ENCODE measurements around the gene MICB.

The MICB gene

DNA sequence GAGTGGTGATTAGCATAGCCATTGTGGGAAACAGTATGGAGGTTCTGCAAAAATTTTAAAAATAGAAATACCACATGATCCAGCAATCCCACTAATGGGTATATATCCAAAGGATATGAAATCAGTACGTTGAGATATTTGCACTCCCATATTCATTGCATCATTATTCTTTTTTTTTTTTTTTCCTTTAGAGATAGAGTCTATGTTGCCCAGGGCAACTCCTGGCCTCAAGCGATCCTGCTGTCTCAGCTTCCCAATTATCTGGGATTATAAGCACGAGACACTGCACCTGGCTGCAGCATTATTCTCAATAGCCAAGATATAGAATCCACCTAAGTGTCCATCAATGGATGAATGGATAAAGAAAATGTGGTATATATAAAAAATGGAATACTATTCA is 23.9 kb downstream of the MICB start:
- Histone ChIP-seq H3K4me2 (ENCODE audit: low read length) (no peak overlapping the region), H3K27me3 (ENCODE audit: control insufficient read depth, insufficient read depth, low read length) (peaks cover 5% of the 10 kb centered on the region), H3K9ac (ENCODE audit: low read depth, low read length) (no peak overlapping the region), H3K9me3 (replicated peaks; ENCODE audit: low read length) (no peaks in the 10 kb centered on the region), H3K4me1 (ENCODE audit: control insufficient read depth, insufficient read depth, low read length) (peaks cover 16% of the 10 kb centered on the region), H3K4me3 (ENCODE audit: low read length) (no peak overlapping the region), H3K36me3 (ENCODE audit: insufficient read depth, low read length) (no peaks in the 10 kb centered on the region)

DNA sequence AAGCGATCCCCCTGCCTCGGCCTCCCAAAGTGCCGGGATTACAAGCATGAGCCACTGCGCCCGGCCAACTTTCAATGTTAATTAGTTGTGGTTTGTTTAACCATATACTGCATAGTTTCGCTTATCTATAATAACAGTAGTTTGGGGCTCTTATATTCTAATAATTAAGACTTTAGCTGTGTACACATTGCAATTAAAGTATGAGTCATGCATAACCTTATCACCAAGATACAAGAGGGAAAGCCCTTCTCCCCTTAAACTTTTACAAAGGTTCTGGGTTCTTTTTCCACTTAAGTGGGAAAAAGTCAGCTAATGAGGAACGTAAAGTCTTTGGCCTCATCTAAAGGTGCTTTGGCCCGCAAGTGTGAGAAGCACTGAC is 27.6 kb downstream of the MICB start:
- Histone ChIP-seq H3K27me3 (ENCODE audit: control insufficient read depth, insufficient read depth, low read length) (peaks cover 3% of the 10 kb centered on the region), H3K9me3 (replicated peaks; ENCODE audit: low read length) (no peaks in the 10 kb centered on the region), H3K36me3 (ENCODE audit: insufficient read depth, low read length) (peaks cover 12% of the 10 kb centered on the region), H3K4me2 (ENCODE audit: low read length) (no peak overlapping the region), H3K4me3 (ENCODE audit: low read length) (no peak overlapping the region), H3K4me1 (ENCODE audit: control insufficient read depth, insufficient read depth, low read length) (peaks cover 18% of the 10 kb centered on the region), H3K9ac (ENCODE audit: low read depth, low read length) (no peak overlapping the region)

DNA sequence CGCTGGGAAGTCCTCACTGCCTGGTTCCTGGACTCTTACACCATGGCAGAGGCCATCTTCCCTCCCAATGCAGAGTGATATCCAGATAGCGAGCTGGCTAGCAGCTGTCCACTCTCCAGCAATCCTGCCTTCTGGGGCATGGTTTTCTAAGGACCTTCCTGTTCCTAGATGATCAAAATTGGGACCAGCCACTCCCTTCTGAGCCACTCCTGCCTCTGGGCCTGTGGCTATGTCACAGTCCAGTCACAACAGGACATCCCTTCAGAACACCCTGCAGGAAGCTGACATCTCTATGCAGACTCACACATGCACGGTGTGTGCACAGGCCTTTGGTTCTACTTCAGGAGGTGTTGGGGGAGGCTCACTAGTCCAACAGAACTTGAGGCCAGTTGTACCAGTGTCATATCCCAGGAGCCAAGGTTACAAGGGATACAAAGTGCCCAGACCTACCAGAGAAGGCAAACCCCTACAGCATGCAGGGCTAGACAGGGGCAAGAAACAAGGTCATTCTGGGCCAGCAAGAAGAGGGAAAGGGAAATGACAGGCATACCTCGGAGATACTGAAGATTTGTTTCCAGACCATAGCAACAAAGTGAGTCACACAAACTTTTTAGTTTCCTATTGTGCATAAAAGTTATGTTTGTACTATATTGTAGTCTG is 28.1 kb downstream of the MICB start:
- Histone ChIP-seq H3K4me1 (ENCODE audit: control insufficient read depth, insufficient read depth, low read length) (peaks cover 18% of the 10 kb centered on the region), H3K36me3 (ENCODE audit: insufficient read depth, low read length) (peaks cover 17% of the 10 kb centered on the region), H3K4me2 (ENCODE audit: low read length) (no peak overlapping the region), H3K27me3 (ENCODE audit: control insufficient read depth, insufficient read depth, low read length) (no peaks in the 10 kb centered on the region), H3K9ac (ENCODE audit: low read depth, low read length) (no peak overlapping the region), H3K9me3 (replicated peaks; ENCODE audit: low read length) (no peaks in the 10 kb centered on the region), H3K4me3 (ENCODE audit: low read length) (no peak overlapping the region)

DNA sequence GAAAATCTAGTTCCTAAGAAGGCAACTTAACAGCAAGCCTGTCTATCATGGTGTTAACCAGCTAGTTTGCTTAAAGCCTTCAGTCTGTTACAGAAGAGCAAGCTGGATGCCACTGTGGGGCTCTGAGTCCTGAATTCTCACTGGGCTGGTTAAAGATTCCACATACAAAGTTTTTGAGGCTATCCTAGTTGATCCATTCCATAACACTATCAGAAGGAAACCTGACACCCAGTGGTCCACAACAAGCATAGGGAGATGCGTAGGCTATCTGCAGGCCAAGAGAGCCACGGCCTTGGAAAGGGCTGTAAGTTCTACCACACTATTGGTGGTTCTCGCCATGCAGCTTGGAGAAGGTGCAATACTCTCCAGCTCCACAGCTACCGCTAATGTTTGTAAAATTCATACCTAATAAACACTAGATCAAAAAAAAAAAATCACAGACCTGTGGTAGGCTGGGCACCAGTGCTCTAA is 30.4 kb downstream of the MICB start:
- Histone ChIP-seq H3K9ac (ENCODE audit: low read depth, low read length) (no peak overlapping the region), H3K9me3 (replicated peaks; ENCODE audit: low read length) (no peaks in the 10 kb centered on the region), H3K4me2 (ENCODE audit: low read length) (no peak overlapping the region), H3K36me3 (ENCODE audit: insufficient read depth, low read length) (peaks cover 37% of the 10 kb centered on the region), H3K4me1 (ENCODE audit: control insufficient read depth, insufficient read depth, low read length) (peaks cover 18% of the 10 kb centered on the region), H3K4me3 (ENCODE audit: low read length) (no peak overlapping the region), H3K27me3 (ENCODE audit: control insufficient read depth, insufficient read depth, low read length) (no peaks in the 10 kb centered on the region)

DNA sequence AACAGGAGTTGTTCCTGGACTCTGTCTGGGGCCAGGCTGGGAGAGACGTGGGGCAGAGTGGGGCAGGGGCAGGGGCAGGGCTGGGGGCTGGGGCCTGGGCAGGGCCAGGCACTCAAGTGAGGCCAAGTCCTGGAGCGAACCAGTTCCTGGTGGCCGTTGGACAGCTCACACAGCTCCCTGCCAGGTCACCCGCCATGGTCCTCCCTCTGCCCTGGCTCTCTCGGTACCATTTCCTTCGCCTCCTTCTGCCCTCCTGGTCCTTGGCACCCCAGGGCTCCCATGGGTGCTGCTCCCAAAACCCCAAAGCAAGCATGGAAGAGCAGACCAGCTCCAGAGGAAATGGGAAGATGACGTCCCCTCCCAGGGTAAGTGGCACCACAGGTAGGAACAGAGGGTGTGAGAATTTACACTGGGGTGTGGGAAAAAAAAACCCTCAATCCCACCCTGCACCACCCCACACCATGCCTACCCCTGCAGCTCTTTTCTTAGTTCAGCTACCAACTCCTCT is 30.9 kb downstream of the MICB start, which contains the start of gene MCCD1:
MCCD1 (plus strand) TSS at position 142 of the 508 bp plus-strand sequence; CDS start at position 195, 53 bp downstream.
- Histone ChIP-seq H3K9me3 (replicated peaks; ENCODE audit: low read length) (no peaks in the 10 kb centered on the region), H3K4me3 (ENCODE audit: low read length) (no peak within 1 kb of the TSS), H3K4me2 (ENCODE audit: low read length) (no peak within 1 kb of the TSS), H3K27me3 (ENCODE audit: control insufficient read depth, insufficient read depth, low read length) (no peaks in the 10 kb centered on the region), H3K4me1 (ENCODE audit: control insufficient read depth, insufficient read depth, low read length) (peaks cover 18% of the 10 kb centered on the region), H3K36me3 (ENCODE audit: insufficient read depth, low read length) (peaks cover 42% of the 10 kb centered on the region), H3K9ac (ENCODE audit: low read depth, low read length) (no peak within 1 kb of the TSS)

DNA sequence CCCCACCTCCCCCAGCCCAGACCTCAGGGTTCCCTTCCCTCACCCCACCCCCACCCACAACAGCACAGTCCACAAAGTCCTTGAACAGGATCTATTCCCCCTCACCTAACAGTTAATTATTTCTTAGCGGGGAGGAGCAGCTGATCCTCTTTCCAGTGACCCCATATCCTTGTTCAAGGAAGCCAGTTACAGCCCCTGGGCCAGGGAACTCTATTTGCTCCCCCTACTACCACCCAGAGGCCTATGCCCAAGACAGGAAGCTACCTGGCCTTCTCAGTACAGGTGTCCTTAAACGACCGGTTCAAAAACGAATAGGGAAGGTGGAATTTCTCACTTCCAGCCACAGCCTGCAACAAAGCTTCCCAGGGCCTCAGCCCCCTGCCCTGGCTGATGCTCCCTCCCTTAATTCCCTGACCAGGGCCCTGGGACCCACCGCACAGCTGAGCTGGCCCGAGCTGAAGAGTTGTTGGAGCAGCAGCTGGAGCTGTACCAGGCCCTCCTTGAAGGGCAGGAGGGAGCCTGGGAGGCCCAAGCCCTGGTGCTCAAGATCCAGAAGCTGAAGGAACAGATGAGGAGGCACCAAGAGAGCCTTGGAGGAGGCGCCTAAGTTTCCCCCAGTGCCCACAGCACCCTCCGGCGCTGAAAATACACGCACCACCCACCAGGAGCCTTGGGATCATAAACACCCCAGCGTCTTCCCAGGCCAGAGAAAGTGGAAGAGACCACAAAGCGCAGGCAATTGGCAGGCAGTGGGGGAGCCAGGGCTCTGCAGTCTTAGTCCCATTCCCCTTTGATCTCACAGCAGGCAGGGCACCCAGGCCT is 31.6 kb downstream of the MICB start:
- Histone ChIP-seq H3K9ac (ENCODE audit: low read depth, low read length) (no peak overlapping the region), H3K4me1 (ENCODE audit: control insufficient read depth, insufficient read depth, low read length) (peaks cover 18% of the 10 kb centered on the region), H3K9me3 (replicated peaks; ENCODE audit: low read length) (no peaks in the 10 kb centered on the region), H3K4me2 (ENCODE audit: low read length) (no peak overlapping the region), H3K36me3 (ENCODE audit: insufficient read depth, low read length) (peaks cover 49% of the 10 kb centered on the region), H3K4me3 (ENCODE audit: low read length) (no peak overlapping the region), H3K27me3 (ENCODE audit: control insufficient read depth, insufficient read depth, low read length) (no peaks in the 10 kb centered on the region)

DNA sequence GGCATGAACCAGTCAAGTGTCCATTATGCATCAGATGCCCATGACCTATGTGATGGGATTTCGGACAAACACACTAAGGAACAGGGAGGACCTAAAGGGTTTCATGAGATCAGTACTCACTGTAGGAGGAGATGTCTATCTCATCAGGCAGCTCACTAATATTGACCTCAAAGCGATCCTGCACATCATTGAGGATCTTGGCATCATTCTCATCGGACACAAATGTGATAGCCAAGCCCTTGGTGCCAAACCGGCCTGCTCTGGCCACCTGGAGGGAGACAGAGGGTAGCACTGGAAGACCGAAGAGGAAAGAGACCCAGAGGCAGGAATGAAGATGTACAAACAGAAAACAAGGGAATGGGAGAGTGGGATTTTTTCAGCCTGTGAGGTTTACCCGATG is 32.7 kb downstream of the MICB start:
- Histone ChIP-seq H3K4me3 (ENCODE audit: low read length) (no peak overlapping the region), H3K4me1 (ENCODE audit: control insufficient read depth, insufficient read depth, low read length) (peaks cover 17% of the 10 kb centered on the region), H3K27me3 (ENCODE audit: control insufficient read depth, insufficient read depth, low read length) (no peaks in the 10 kb centered on the region), H3K9ac (ENCODE audit: low read depth, low read length) (no peak overlapping the region), H3K4me2 (ENCODE audit: low read length) (no peak overlapping the region), H3K36me3 (ENCODE audit: insufficient read depth, low read length) (peaks cover 60% of the 10 kb centered on the region), H3K9me3 (replicated peaks; ENCODE audit: low read length) (no peaks in the 10 kb centered on the region)

DNA sequence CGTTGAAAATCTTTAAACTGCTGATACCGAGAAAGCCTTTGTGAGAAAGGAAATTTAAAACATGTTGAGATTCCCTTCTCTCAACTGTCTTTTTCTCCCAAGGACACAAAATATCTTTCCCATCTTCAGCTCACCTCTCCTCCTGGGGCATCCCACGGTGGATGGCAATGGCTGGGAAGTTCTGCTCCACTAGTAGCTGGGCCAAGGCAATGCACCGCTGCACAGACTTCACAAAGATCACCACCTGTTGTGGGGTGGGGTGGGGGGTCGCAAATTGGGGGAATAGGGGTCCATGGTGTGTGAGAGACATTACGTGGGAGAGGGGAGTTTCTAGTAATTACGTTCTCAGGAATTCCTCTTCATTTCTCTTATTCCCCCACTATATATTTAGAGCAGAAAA is 33.2 kb downstream of the MICB start:
- Histone ChIP-seq H3K9me3 (replicated peaks; ENCODE audit: low read length) (no peaks in the 10 kb centered on the region), H3K4me3 (ENCODE audit: low read length) (no peak overlapping the region), H3K27me3 (ENCODE audit: control insufficient read depth, insufficient read depth, low read length) (no peaks in the 10 kb centered on the region), H3K36me3 (ENCODE audit: insufficient read depth, low read length) (peaks cover 65% of the 10 kb centered on the region), H3K9ac (ENCODE audit: low read depth, low read length) (no peak overlapping the region), H3K4me2 (ENCODE audit: low read length) (no peak overlapping the region), H3K4me1 (ENCODE audit: control insufficient read depth, insufficient read depth, low read length) (peaks cover 12% of the 10 kb centered on the region)

DNA sequence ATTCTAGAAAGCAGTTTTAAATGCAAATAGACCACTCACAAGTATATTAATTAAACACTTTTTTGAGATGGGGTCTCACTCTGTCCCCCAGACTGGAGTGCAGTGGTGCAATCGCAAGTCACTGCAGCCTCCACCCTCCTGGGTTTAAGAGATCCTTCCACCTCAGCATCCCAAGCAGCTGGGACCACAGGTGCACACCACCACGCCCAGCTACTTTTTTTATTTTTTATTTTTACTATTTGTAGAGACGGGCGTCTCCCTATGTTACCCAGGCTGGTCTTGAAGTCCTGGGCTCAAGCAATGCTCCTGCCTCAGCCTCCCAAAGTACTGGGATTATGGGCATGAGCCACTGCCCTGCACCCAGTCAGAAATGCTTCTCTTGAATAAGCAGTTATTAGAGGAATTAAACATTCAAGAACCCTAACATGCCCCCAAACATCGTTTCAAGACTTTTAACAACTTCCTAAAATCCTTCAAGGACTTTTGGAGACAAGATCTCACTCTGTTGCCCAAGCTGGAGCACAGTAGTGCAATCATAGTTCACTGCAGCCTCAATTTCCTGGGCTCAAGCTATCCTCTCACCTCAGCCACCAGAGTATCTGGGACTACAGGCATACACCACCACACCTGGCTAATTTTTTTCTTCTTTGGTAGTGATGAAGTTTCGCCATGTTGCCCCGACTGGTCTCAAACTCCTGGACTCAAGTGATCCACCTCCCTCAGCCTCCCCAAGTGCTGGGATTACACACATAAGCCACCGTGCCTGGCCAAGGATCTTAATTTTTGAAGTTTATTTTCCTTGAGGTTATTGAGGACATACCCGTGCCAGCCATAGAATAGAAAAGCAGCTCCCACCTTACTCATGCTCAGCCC is 34.1 kb downstream of the MICB start:
- H3K4me1 ChIP-seq (ENCODE audit: control insufficient read depth, insufficient read depth, low read length), result peaks cover 4% of the 10 kb centered on the region
- H3K9me3 ChIP-seq (replicated peaks; ENCODE audit: low read length), result no peaks in the 10 kb centered on the region
- H3K4me3 ChIP-seq (ENCODE audit: low read length), result no peak overlapping the region
- no peak overlapping the region for H3K4me2 ChIP-seq (ENCODE audit: low read length)
- H3K27me3 ChIP-seq (ENCODE audit: control insufficient read depth, insufficient read depth, low read length), result no peaks in the 10 kb centered on the region
- H3K36me3 ChIP-seq (ENCODE audit: insufficient read depth, low read length), result peaks cover 73% of the 10 kb centered on the region
- no peak overlapping the region for H3K9ac ChIP-seq (ENCODE audit: low read depth, low read length)

DNA sequence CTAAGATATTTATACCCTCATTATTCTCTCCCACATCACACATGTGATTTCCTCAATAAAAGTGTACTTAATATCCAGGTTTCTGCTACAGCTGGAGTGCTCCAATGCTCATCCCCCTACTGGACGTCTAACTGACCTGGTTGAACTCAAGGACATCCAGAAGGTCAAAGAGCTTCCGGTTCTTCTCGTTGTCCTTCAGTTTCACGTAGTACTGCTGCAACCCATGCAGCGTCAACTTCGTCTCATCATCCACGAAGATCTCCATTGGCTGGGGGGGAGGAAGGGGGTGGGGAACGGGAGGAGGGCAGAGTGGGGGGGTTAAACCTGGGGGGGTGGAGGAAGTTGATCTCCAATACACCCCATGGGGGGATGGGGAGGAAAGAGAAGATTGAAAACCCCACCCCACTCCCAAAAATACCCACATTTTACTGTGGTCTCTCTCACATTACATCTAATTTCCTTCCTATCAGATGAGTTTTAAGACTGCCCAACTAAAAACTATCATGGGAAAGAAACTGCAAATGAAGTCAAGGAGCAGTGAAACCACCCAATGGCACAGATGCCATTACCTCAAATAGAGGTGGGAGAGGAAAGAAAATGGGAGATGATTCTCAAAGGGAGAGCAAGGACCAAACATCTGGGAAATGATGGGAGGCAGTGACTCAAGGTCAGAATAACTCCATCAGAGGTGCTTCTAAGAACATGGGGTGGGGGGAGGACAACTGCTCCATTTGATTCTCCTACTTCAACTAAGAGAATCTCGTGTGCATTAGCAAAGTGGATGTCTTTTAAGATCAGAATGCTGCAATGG is 34.9 kb downstream of the MICB start:
- H3K27me3 ChIP-seq (ENCODE audit: control insufficient read depth, insufficient read depth, low read length), result no peaks in the 10 kb centered on the region
- H3K9me3 ChIP-seq (replicated peaks; ENCODE audit: low read length), result no peaks in the 10 kb centered on the region
- H3K4me1 ChIP-seq (ENCODE audit: control insufficient read depth, insufficient read depth, low read length), result no peaks in the 10 kb centered on the region
- H3K4me2 ChIP-seq (ENCODE audit: low read length), result no peak overlapping the region
- H3K4me3 ChIP-seq (ENCODE audit: low read length), result no peak overlapping the region
- no peak overlapping the region for H3K9ac ChIP-seq (ENCODE audit: low read depth, low read length)
- peaks cover 81% of the 10 kb centered on the region for H3K36me3 ChIP-seq (ENCODE audit: insufficient read depth, low read length)

Measured in skeletal muscle satellite cell (primary cell).